Activated CD8-positive, alpha-beta memory T cell treated with anti-CD3 and anti-CD28 coated beads for 24 hours (primary cell): Measurements from ENCODE around the gene MAP2K2.

Experiments used
- DNase-seq: peaks from one replicate; pipeline ENCODE4 v3.0.0-alpha.2; 2020

The MAP2K2 gene

DNA sequence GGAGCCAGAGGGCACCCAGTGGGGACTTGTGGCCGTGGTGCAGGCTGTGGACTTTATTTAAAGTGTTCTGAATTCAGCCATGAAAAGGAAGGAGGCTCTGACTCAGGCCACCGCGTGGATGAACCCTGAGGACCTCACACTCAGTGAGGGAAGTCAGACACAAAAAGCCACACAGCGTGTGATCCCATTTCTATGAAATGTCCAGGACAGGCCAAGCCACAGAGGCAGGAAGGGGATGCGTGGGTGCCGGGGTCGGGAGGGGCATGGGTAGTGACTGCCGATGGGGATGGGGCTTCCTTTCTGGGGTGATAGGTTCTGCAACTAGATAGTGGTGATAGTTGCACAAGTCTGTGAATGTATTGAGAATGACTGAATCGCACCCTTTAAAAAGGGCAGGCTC is 48.5 kb downstream of the MAP2K2 start:
- no peak for DNase-seq

DNA sequence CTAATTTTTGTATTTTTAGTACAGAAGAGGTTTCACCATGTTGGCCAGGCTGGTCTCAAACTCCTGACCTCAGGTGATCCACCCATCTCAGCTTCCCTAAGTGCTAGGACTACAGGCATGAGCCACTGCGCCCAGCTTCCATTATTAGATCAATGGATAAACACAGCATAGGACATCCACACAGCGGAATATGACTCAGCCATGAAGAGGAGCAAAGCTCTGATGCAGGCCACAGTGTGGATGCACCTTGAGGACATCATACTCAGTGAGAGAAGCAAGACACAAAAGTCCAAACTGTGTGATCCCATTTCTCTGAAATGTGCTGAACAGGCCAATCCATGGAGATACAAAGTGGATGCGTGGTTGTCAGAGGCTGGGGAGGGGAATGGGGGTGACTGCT is 52.3 kb downstream of the MAP2K2 start:
- DNase-seq = no peak

DNA sequence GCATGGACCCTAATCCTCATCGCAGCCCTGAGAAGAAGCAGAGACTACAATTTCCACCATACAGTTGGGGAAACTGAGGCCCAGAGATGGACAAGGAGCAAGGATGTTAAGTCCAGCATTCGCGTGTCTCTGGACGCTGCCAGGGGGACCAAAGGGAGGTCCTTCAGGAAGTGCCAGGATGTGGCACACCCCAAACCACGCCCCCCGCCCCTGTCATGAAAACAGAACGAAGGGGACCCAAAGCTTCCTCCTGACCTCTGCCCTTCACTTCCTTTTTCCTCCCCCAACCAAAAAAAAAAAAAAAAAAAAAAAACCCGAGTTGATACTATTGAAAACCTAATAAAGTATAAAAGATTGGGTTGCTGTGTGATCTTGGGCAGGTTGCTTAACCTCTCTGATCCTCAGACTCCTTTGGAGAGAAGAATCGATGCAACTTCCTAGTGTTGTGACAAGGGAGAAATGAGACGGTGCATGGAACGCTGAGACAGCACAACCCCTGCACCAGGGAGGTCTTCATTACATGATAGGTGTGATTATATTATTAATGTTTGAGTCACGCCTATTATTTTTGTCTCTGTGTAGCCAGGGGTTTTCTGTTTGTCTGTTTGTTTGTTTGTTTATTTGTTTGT is 54.5 kb downstream of the MAP2K2 start:
- peak; percentile 77 for DNase-seq

DNA sequence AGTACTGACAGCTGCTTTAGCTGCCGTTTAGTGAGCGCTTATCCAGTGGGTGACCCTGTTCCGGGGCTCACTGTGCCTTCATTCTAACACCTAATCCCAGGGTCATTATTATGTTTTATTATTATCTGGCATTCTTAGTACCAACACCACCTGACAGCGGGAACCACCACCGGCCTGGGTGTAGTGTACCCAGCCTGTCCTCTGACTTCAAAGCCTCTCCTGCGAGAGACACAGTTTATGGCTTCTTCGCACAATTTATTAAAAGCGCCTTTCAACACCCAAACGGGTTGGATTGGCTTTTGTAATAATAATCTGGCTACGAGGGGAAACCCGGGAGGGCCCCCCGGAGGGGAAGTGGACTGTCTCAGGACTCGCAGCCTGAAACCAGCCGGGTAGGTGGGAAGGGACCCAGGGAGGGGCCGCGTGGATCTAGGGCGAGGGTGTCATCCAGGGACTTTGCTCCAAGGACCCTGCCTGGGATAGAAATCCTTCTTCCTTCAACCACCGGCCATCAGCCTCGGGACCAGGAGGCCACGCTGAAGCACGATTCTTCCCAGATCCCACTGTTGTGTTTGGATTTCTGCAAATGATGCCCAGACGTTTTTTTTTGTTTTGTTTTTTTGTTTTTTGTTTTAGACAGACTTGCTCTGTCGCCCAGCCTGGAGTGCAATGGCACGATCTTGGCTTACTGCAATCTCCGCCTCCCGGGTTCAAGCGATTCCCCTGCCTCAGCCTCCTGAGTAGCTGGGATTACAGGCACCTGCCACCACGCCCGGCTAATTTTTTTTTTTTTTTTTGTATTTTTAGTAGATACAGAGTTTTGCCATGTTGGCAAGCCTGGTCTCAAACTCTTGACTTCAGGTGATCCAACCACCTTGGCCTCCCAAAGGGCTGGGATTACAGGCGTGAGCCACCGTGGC is 55.6 kb downstream of the MAP2K2 start:
- no peak for DNase-seq

DNA sequence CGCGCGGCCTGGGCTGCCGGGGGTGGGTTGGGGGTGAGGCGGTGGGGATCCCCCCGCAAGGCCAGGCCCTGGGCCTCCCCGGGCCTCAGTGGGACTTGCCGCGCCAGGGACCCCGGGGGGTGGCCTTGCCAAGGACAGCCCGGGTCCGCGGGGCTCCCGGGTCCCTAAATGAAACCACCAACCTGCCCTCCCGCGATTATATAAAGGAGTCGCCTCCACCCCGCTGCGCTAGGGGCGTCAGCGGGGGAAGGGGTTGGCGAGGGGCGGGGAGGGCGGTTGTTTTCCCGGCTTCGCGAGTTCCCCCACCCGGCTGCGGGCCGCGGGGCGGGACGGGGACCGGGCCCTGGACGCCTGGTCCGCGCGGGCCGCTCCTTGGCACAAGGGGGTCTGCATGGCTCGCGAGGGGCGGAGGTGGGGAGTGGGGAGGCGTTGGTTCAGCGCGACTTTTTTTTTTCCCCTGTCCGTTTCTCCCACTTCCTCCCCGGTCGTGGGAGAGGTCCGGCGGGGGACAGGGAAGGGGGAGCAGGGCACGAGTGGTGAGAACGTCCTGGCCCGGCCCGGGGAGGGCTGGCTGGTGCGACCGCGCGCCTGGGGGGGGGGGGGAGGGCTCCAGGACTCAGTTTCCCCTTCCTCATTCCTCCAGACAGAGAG is 56.4 kb downstream of the MAP2K2 start:
- DNase-seq = peak; percentile 84

DNA sequence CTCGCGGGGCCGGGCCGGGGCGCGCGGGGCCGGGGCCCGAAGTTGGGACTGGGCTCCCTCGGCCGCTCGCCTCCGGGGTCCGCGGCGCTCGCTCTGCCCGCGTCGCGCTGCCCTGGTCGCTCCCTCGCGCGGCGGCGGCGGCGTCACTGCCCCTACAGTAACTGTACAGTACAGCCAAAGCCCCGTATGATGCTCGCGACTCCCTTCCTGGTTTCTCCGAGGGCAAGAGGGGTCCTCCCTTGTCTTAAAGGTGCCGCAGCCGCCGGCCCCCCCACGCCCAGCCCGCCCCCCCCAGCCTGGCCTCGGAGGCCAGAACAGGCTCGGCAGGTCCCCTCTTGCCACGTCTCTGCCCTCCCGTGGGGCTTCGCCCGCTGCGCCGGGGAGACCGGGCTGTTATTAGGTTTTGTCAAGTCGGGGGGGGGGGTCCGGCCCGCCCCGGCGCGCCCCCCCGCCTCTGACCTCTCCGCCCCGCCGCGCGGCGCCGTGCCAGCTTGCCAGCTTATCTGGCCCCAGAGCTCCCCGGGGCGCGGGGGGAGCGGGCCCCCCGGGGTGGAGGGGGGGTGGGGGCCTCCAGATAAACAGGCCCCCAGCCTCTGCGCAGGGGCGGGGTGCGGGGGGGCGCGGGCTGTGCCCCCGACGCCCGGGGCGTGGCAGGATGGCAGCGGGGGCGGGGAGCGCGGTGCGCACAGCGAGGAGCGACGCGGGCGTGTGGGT is 57.1 kb downstream of the MAP2K2 start, which contains the start of gene ZBTB7A:
Gene ZBTB7A (minus strand): TSS at position 218 of the 714 bp plus-strand sequence. CDS start 11,667 bp downstream, outside the sequence.
- DNase-seq = peak; percentile 88

DNA sequence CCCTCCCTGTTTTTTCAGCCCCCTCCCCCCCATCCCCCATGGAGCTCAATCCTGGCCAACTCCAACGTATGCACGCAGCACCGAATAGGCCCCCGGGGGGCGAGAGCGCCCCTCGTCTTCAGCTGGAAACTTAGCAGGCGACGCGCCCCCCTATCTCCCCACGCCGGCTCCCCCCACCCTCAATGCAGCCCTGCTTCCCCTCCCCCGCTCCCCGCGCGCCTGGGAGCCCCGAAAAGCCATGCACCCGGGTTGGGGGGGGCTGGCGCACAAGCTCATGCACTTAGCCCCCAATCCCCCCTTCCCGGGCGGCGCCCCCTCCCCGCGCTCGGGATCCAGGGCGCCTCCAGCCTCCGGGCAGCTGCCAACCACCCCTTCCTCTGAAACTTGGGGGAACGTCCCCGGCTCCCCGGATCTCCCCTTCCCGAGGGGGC is 57.7 kb downstream of the MAP2K2 start:
- DNase-seq = peak; percentile 83

DNA sequence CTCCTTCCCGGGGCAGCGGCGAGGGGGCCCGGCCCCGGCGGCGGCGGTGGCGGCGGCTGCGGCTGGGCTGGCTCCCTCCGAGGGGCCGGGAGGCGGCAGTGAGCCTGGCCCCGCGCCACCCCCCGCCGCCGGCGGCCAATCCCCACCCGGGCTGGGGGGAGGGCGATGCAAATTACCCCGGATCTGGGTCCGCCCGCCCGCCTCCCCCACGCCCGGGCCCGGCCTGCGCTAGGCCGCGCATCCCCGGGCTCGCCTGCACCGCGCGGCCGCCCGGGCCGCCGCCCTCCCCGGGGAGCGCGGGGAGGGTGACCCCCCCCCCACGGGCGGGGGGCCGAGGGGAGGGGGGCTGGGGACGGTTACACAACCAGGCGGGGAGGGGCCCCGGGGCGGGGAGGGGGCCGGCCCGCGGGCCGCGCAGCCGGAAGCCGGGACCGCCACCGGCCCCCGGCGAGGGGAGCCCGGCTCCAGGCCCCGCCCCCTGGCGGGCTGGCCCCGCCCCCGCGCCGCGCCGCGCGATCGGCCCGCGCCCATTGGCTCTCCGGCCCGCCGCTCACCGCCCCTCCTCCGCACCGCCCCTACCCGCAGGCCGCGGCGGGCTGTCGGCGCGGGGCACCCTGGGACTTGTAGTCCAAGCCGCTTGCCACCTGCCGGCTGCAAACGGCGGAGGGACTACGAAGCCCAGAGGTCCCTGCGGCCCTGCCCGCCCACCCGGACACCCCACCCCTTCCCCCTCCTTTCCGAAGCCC is 58.3 kb downstream of the MAP2K2 start:
- peak; percentile 97 for DNase-seq

DNA sequence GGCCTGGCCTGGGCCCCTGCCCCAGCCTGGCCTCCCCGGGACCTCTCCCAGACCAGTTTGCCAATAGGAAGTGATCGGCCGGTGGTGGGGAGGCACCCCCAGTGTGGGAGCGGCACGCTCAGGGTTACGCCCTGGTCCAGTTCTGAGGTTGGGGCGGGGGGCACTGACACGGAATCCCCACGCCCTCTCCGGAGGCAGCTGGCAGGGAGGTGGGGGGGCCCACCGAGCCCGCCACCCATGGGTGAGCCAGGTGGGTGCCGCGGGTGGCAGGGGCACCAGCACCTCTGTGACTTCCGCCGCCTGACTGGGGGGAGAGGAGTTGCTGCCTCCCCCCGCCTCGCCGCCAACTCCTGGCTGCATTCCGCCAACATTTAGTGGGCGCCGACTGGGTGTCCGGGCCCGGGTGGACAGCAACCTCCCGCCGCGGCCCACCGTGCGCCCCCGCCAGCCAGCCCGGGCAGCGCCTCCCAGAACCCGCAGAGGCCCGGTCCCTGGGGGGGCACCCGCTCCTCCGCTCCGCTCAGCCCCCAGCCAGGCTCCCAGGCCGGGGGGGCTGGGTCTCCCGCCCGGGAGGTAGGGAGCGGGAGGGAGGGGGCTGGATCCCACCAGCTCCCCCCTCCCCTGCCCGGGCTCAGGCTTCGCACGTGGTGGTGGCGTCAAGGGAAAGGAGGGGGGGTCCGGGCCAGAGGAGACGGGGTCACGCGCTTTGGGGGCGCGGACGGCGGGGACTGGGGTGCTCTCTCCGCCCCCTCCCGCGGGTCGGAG is 59.2 kb downstream of the MAP2K2 start:
- DNase-seq = peak; percentile 80

DNA sequence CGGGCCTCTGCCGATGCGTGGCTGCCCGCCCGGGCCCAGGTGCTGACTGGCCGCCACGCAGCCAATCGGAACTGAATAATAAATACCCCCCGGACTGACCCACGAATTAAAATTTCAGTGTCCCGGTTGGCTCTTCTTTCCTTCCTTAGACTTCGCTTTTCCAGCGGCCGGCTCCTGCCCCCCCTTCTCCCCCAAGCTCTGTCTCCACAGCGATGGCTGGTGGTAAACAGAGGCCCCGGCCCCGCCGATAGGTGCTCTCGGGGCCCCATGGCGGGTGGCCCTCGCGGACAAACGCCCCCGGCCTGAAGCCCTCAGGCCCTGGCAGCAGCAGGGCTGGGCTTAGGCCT is 59.8 kb downstream of the MAP2K2 start:
- DNase-seq = no peak

DNA sequence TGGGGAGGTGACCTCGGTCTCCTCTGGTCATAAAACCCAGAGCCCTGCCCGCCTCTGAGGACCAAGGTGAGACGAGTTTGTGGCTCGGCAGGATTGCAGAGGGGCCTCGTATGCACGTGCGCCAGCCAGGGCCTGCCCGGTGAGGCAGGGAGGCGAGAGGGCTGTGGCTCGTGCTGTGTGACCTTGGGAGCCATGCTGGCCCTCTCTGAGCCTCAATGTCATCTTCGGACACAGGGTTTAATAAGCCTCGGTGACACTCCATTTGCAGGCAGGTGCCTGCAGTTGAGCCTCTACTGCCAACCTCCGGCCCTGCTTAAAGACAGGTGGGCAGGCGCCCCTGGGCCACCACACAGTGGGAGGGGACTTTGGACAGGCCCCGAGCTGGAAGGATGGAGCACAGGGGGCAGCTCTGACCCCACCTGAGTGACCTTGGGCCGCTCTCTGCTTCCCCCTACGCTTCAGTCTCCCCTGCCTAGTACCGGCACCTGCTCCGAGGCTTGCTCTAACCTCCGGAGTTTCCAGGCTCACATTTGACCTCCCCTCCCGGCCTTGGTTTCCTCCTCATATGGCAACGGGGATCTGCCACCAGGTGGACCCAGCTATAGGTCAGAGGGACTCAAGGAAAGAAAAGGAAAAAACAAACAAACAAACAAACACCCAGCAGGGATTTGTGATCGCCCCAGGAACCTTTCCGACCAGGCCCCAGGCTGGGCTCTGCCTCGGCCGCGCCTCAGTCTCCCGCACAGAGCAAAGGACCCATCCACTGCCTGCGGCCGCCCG is 60.4 kb downstream of the MAP2K2 start:
- DNase-seq = no peak

DNA sequence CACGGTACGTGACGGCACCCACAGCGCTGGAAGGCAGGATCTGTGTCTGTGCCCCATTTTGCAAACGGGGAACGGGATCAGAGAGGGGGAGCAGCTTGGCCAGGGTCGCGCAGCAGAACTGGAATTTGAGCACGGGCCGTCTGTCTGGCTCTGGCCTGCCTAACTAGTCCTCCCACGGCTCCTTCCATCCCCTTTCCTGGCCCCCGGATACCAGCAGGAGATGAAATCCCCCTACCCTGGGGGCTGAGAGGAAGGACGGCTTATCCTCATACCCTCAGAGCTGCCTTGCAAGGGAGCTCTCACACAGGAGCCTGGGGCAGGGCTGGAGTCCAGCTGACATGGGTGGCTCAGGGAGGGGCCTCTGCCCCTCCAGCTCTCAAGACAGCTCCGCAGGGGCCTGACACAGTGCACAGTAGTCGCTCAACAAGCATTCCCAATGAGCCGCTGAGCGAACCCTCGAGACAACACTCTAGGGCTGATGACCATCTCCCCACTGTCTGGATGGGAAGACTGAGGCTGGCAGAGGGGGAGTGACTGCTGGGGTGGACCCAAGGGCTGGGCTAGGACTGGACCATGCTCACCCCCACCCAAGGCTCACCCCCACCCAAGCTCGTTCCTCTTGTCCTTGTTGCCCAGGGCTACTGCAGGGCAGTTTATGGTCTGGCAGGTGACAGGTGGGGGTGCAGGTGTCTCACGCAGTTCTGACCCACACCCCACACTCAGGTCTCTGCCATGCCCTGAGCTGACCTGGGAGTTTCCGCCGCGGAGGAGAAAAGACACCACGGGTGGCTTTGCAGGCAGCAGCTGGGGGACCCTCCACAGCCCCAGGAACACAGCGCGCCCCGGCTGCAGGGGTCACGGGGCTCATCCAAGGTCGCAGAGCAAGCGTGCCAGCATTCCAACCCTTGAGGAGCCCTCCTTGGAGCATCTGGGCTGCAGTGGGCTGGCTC is 61.2 kb downstream of the MAP2K2 start:
- DNase-seq = no peak

DNA sequence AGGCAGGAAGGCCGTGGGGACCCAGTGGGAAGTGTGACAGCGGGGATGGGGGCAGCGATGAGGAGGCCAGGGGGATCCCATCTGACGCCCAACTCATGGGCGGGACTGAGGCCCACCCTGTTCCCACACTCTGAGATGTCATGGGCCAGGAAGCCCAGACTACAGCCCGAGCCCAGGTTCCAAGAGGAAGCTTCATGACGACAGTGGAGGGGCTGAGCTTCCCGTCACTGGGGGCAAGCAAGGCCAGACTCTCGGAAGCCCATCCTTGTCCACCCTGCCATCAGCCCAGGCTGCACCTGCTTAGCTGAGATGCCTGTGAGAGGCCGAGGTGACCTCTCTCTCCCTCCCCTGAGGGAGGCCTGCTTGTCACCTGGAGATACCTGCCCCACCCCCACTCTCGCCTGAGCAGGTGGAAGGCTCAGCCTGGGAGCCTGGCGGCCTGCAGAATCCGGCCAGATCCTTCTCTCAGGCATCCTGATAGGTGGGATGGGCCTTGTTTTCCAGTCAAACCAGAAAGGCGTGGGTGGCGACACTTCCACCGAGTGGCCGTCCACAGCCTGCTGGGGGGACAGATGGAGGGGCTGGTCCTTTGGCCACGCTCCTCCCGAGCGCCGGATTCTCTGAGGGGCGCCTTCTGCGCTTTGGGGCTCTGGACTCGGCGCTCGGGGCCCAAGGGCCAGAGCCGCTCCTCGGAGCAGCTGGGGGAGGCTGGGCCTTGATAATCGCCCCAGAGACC is 62.1 kb downstream of the MAP2K2 start:
- DNase-seq = no peak

DNA sequence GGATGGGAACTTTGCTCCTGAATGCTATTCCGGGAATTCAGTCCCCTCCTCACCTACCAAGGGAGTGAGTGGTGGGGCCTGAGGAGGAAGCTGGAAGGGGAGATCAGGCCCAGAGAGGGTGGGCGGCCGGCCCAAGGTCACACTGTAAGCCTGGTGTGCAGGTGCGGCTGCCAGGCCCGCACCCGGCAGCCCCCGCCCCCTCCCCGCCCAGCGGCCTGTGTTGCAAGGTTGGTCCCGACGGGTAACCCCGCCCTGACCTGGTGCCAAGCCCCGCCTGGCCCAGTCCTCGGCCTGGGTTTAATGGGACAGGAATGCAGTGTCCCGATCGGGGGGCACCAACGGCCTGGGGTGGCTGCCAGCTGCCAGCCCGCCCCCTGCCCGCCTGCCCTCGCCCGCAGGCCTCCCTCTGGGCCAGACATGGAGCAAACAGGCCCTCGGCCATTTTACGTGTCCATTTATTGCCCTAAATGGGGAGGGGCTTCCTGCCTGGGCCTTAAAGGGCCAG is 62.7 kb downstream of the MAP2K2 start:
- DNase-seq = no peak

DNA sequence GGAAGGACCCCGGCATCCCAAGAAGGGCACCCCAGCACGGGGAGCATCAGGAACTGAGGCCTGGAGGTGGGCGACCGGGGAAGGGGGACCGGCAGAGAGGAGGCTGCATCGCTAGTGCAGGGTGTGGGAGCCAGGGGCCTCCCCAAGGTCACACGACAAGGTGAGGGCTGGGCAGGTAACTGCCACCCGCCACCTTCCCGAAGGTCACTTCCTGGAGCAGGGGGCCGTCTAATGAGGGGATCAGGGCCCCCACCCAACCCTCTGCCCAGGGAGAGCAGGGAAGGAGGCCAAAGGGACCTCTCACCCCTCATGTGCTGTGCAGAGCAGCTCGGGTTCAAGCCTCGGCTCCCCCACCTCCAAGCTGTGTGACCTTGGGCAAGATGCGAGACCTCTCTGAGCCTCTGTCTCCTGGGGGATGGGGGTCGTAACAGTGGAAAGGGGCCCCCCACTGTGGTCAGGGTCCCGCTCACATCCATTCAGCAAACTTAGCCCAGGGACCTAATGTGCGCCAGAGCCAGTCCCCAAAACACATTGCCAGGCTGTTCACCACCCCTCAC is 63.2 kb downstream of the MAP2K2 start:
- no peak for DNase-seq

DNA sequence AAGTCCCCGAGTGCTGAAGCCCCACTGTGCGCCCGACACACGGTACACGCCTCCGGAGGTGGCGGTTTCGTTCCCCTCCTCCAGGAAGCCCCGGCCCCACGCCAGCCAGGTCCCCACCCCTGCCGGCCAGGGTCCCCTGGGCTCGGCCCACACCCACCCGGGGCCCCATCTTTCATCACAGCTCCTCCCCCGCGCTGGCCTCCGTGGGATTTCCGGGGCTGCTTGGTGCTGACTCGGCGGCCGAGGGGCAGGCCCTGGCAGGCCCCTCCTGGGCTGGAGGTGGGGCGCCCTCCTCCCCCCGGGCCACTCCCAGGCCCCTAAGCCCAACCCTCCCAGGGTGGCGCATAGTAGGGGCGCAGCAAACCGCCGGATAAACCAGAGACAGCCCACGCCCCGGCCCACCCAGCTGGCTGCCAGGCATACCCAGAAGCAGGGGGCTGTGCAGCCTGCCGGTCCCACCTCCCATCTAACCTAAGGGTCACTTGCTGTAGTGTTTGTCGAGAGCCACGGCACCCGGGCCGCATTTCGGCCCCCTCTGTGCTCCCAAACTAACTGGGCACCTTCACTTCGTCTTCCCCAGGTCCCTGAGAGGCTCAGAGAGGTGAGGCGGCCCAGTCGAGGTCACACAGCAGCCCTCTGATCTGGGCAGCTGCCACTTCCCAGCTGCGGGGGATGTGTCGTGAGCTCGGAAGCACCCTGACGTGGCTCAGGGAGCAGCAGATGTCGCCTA is 63.9 kb downstream of the MAP2K2 start:
- peak; percentile 87 for DNase-seq

DNA sequence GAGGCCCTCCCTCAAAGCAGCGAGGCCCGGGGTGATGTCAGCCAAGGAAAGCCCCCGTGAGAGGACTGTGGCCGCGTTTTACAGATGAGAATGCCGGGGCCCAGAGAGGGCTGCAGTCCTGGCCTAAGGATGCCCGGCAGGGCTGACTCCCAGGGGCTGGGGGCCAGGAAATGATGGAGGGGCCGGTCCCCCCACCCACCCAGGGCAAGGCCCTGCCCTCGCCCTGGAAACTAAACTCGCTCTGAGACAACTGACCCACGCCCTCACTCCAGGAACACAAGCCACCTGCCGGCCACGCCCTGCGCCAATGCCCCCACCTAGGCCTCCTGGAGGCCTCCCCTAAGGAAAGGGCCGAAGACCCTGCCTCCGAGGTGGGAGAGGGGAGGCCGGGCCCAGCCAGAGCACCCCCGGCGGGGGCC is 64.5 kb downstream of the MAP2K2 start:
- DNase-seq = no peak
